Endometrium (tissue), 2 donors: Measurements from ENCODE around the gene CEBPG.

Experiments used
- FAIRE-seq: peaks from 2 replicates; lab custom pipeline; 2012; peaks lifted over from hg19 to GRCh38; lab: Jason Lieb, UNC
- donor health status: control.
- donor health status: control.

The CEBPG gene

GRCh38 chr19:33350538-33351309 is 22.8 kb upstream of the CEBPG start:
- FAIRE-seq: no peak

- no peak for FAIRE-seq
Observed at GRCh38 chr19:33355535-33355934, 18.0 kb upstream of the CEBPG start.

- FAIRE-seq: no peak
Observed at GRCh38 chr19:33357556-33357955, 16.0 kb upstream of the CEBPG start.

GRCh38 chr19:33358408-33358807 is 15.1 kb upstream of the CEBPG start:
- FAIRE-seq: no peak

GRCh38 chr19:33359581-33359980 is 13.9 kb upstream of the CEBPG start:
- no peak for FAIRE-seq

DNA sequence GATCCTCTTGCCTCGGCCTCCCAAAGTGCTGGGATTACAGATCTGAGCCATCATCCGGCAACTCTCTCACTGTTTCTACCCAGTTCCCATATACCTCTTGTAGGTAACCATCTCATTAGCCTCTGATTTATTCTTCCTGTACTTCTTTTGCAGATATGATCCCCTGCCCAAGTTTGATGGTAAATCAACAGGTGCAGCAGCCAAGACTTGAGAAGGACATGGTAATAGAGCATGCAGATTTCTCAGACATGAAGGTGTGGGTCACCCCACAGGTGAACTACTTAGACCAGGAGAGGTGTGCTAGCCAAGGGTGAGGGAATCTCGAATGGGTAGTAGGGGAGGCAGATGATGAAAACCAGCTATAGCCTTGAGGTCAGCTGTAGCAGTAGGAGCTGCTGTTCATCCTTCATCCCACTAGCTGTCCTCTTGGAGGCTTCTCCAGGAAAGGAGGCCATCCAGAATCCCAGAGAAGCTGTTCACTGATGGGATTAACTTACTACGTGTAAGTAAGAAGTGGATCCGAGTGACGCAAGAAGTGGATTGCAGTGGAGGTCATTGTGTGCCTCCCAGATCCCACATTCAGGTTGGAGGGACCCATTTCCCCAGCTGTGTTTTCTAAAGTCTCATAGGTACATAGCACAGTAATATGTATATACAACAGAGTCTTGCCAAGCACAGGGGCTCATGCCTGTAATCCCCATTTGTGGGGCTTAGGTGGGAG is 10.8 kb upstream of the CEBPG start:
- no peak for FAIRE-seq

GRCh38 chr19:33363476-33363875 is 10.0 kb upstream of the CEBPG start:
- no peak for FAIRE-seq

DNA sequence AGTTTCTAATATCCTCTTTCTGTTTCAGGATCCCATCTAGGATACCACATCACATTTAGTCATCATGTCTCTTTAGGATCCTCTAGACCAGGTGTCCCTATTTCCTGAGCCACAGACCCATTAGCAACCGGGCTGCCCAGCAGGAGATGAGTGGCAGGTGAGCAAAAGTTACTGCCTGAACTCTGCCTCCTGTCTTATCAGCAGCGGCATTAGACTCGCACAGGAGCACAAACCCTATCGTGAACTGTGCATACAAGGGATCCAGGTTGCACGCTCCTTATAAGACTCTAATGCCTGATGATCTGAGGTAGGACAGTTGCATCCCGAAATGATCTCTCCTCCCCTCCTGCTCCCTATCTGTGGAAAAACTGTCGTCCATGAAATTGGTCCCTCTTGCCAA is 7.8 kb upstream of the CEBPG start:
- no peak for FAIRE-seq

DNA sequence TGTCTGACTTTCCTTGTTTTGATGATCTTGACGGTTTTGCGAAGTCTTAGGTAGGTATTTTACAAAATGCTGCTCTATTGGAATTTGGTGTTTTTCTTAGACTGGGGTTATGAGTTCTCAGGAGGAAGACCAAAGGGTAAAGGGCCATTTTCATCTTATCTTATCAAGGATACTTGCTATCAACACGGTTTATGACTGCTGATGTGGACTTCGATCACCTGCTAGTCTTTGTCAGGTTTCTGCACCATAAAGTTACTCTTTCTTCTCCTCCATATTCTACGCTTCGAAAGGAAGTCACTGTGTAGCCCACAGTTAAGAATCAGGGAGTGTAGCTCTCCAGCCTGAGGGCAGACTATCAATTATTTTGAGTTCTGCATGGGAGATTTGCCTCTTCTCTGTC is 7.4 kb upstream of the CEBPG start:
- FAIRE-seq: no peak

DNA sequence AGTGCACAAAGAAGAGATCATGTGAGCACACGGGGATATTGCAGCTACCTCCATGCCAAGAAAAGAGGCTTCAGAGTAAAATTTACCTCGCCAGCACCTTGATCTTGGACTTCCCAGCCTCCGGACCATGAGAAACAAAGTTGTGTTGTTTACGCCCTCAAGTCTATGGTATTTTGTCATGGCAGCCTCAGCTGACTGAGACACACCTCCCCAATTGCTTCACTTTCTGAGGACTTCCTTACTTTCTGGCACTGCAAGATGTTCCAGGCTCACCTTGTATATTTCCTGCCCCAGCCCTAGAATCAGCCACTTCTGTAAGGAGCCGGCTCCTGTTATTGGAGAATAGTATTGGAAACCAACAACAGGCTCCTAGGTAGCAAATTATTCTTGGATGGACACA is 6.6 kb upstream of the CEBPG start:
- FAIRE-seq: no peak

DNA sequence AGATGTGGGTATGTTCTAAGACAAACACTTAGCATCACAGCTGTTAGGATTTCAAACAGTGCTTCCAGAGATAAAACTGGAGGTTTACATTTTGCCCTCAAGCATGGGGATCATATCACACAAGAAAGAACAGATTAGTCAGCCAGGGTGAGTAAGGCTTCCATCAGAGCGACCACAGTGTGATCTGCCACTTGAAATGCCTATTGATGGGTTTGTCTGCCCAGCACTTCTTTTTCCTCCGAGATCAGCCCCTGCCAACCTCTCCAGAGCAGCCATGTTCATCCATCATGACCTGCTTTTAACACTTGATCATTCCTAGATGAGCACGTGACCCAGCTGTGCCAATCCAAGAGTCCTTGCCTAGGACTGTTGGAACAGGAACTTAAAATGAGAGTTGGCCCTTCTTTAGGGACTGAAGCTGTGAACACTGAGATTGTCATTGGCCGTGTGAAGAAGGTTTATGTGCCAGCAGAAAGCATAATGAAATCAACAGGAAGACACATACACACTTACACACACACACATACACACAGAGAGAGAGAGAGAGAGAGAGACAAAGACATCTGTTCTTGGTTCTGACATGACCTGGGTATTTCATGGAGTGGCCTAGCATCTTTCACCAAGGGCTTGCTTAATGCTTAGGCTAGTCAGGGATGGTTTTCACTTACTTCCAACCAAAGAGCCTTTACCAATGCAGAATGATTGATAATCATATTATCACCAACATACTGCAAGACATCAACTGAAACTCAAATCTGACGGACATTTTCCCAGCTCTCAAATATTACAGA is 5.2 kb upstream of the CEBPG start:
- FAIRE-seq: no peak

GRCh38 chr19:33370783-33371182 is 2.7 kb upstream of the CEBPG start:
- FAIRE-seq: no peak

GRCh38 chr19:33374236-33374714 is 766 bp downstream of the CEBPG start:
- FAIRE-seq: no peak

- FAIRE-seq: no peak
Observed at GRCh38 chr19:33375156-33375836, 1.8 kb downstream of the CEBPG start.

DNA sequence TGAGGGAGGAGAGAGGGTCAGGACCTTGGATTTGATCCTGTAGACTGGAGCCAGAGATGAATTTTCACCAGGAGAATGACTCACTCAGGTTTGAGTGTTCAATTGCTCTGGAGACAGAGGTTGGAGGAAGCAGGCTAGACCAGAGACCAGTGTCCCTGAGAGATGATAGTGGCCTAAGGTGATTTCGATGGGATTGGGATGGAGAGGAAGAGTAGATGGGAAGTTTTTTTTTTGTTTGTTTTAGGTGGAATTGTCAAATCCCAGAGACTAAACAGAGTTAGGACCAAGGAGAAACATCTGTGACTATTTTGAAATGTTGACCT is 2.3 kb downstream of the CEBPG start:
- no peak for FAIRE-seq

DNA sequence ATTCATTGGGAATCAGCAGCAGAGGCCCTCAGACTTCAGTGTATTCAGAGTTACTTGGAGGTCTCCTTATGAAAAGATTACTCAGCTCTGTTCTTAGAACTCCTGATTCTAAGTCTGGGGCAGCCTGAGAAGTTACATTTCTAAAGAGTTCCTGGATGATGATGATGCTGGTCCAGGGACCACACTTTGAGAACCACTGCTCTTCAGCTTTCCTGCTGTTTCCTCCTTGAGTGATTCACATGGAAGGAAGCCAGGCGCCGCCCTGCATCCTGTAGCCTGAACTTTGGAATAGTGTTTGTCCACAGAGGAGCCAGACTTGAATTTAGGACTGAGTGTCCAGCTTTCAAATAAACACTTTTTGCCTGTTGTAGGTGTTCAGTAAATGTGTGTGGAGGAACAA is 2.9 kb downstream of the CEBPG start:
- FAIRE-seq: no peak

DNA sequence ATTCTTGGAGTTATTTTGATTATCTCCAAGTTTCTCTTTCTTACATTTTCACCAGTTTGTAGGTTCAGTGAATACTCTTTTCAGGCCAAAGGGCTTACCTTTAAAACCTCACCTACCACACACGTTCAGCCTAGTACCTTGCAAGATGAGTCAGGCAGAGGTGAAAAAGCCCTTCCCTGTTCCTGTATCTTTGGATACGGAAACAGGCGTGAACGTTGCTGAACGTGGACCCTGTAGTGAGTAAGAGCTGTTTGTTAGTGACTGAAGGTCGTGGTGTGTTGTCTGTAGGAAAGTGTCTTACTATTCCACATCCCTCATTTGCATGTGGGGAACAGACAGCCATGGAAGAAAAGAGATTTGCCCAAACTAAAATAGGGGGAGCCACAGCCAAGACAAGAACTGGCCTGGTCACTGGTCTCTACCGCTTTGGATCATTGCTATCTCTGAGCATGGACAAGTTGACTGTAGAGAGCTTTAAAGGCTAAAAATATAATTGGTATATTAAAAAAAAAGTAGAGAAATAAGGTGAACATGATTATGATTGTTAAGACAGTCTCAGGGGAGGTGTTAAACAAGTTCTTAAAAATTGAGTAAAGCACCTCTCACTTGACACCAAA is 3.5 kb downstream of the CEBPG start:
- FAIRE-seq: no peak

DNA sequence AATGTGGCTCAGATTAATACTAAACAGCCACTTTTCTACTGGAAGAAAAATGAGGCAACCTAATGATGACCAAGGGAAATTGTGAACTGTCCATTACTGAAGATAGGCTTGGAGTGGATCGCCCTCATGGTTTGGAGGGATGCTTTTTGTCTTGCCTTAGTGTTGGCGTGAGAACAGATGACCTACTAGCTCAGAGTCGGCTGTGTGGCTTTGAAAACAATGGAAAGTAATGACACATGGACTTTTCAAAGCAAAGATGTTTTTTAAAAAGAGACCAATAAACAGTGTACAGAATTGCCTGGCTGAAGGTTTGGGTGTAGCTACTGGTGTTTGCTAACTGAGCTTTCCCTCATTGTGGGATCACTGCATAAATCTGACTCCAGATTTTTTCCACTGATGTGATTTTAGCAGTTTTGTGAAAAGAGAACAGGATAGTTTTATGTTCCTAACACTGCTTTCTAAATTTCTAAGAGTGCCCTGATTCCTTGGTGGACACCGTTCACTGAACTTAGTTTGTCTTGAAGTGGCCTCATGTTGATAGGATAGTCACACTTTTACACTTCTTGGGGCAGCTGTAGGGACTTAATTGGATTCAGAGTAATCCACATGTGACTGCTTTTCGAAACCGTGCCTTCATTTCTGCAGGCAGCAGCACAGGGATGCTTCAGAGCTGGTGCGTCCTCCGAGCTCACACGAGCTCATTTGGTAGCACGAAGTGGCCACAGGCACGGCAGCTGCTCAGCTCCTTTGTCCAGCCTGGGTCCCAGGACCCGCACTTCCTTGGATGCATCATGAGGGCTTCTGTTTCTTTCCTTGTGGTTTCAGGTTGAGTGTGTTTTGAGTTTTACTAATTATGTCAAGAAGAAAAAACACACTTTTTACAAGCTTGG is 4.3 kb downstream of the CEBPG start:
- no peak for FAIRE-seq

GRCh38 chr19:33379151-33379829 is 5.8 kb downstream of the CEBPG start:
- FAIRE-seq: no peak

- no peak for FAIRE-seq
Observed at GRCh38 chr19:33381101-33381500, 7.6 kb downstream of the CEBPG start.
